ENCODE data around the gene ATAD1.

GRCh38 chr10:87846023-87846422 lies 28.0 kb upstream of the ATAD1 start:
- no peak for TF ChIP-seq POLR2AphosphoS5 (IDR thresholded peaks at IDR 0.05; ENCODE audit: low read depth, low read length)
- TF ChIP-seq KDM1A (IDR thresholded peaks at IDR 0.05; ENCODE audit: borderline replicate concordance, low read length) = no peak
- TF ChIP-seq POLR2A (IDR thresholded peaks at IDR 0.05; ENCODE audit: control extremely low read depth in 1 of 2, low read depth in 2 of 2, low read length in 2 of 2) = no peak
- TF ChIP-seq, protein P1, sequence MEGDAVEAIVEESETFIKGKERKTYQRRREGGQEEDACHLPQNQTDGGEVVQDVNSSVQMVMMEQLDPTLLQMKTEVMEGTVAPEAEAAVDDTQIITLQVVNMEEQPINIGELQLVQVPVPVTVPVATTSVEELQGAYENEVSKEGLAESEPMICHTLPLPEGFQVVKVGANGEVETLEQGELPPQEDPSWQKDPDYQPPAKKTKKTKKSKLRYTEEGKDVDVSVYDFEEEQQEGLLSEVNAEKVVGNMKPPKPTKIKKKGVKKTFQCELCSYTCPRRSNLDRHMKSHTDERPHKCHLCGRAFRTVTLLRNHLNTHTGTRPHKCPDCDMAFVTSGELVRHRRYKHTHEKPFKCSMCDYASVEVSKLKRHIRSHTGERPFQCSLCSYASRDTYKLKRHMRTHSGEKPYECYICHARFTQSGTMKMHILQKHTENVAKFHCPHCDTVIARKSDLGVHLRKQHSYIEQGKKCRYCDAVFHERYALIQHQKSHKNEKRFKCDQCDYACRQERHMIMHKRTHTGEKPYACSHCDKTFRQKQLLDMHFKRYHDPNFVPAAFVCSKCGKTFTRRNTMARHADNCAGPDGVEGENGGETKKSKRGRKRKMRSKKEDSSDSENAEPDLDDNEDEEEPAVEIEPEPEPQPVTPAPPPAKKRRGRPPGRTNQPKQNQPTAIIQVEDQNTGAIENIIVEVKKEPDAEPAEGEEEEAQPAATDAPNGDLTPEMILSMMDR (IDR thresholded peaks at IDR 0.05; ENCODE audit: control extremely low read depth in 1 of 3, insufficient read depth in 1 of 3, low read depth in 1 of 3, low read length in 3 of 3) = no peak
- TF ChIP-seq, protein P2, sequence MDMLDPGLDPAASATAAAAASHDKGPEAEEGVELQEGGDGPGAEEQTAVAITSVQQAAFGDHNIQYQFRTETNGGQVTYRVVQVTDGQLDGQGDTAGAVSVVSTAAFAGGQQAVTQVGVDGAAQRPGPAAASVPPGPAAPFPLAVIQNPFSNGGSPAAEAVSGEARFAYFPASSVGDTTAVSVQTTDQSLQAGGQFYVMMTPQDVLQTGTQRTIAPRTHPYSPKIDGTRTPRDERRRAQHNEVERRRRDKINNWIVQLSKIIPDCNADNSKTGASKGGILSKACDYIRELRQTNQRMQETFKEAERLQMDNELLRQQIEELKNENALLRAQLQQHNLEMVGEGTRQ (IDR thresholded peaks at IDR 0.05; ENCODE audit: low read length) = no peak
- TF ChIP-seq PHF8 (conservative IDR thresholded peaks at IDR 0.05; ENCODE audit: low read depth, low read length) = no peak
- TF ChIP-seq, protein P3, sequence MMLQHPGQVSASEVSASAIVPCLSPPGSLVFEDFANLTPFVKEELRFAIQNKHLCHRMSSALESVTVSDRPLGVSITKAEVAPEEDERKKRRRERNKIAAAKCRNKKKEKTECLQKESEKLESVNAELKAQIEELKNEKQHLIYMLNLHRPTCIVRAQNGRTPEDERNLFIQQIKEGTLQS (IDR thresholded peaks at IDR 0.05; ENCODE audit: insufficient read depth, low read depth, low read length) = no peak
- no peak for TF ChIP-seq RFX5 (IDR thresholded peaks at IDR 0.05; ENCODE audit: borderline replicate concordance, low read depth, low read length)
- no peak for TF ChIP-seq SP2 (IDR thresholded peaks at IDR 0.05; ENCODE audit: low read length)
- no peak for TF ChIP-seq CREB1 (IDR thresholded peaks at IDR 0.05)
- TF ChIP-seq EP300 (IDR thresholded peaks at IDR 0.05; ENCODE audit: borderline replicate concordance in 1 of 2, low read depth in 2 of 2, low read length in 2 of 2) = no peak
- TF ChIP-seq SIN3A (conservative IDR thresholded peaks at IDR 0.05 in 1 of 2, IDR thresholded peaks at IDR 0.05 in 1 of 2; ENCODE audit: low read depth in 1 of 2, low read length in 2 of 2) = no peak

All from H1 (cell line).